ENCODE data around the gene NOD2. TPM values are rescaled to one million over a fixed set of nuclear protein-coding genes. Genes with fewer than 3 reads are reported as not detected.

NOD2 gene
- total RNA-seq, 4 donors from 2014 or later: 33.8 to 66.2 (median 48.6) TPM

GRCh38 chr16:50696575-50697420, 3.4 kb downstream of the NOD2 start:
- 60% methylated on average over 9 of the region's 15 CpGs for WGBS
- Histone ChIP-seq H3K27ac (peak overlapping the region; percentile 78), H3K9me3 (no peaks in the 10 kb centered on the region), H3K36me3 (no peaks in the 10 kb centered on the region), H3K4me3 (no peak overlapping the region), H3K4me1 (peaks cover 66% of the 10 kb centered on the region), H3K27me3 (no peaks in the 10 kb centered on the region)
- TF ChIP-seq POLR2AphosphoS5 (IDR thresholded peaks at IDR 0.05) (peak in 1 of 3 donors; percentile 12), EP300 (IDR thresholded peaks at IDR 0.05) (no peak), CTCF (IDR thresholded peaks at IDR 0.05) (no peak)
- DNase-seq (ENCODE audit: low spot score in 2 of 2): peak; percentile 92 to 94

GRCh38 chr16:50697421-50697715, 4.0 kb downstream of the NOD2 start:
- Histone ChIP-seq H3K9me3 (no peaks in the 10 kb centered on the region), H3K4me3 (peak overlapping the region; percentile 46), H3K36me3 (no peaks in the 10 kb centered on the region), H3K27ac (peak overlapping the region; percentile 78), H3K27me3 (no peaks in the 10 kb centered on the region), H3K4me1 (peaks cover 66% of the 10 kb centered on the region)
- WGBS: 91% methylated on average over 5 of the region's 5 CpGs
- DNase-seq (ENCODE audit: low spot score in 2 of 2): peak in 1 of 2 donors; percentile 65
- TF ChIP-seq POLR2AphosphoS5 (IDR thresholded peaks at IDR 0.05) (no peak), EP300 (IDR thresholded peaks at IDR 0.05) (no peak), POLR2A (IDR thresholded peaks at IDR 0.05) (no peak), CTCF (IDR thresholded peaks at IDR 0.05) (no peak)

- WGBS: 36% methylated on average over 19 of the region's 19 CpGs
- no peaks in the 10 kb centered on the region for H3K27me3 ChIP-seq
- no peaks in the 10 kb centered on the region for H3K9me3 ChIP-seq
- DNase-seq (ENCODE audit: low spot score in 2 of 2): peak in 1 of 2 donors; percentile 59
- H3K4me1 ChIP-seq: peaks cover 63% of the 10 kb centered on the region
- H3K4me3 ChIP-seq: peak overlapping the region; percentile 46
- H3K36me3 ChIP-seq: no peaks in the 10 kb centered on the region
- TF ChIP-seq POLR2A (IDR thresholded peaks at IDR 0.05) (no peak), EP300 (IDR thresholded peaks at IDR 0.05) (no peak), POLR2AphosphoS5 (IDR thresholded peaks at IDR 0.05) (no peak), CTCF (IDR thresholded peaks at IDR 0.05) (no peak)
- peak overlapping the region; percentile 78 for H3K27ac ChIP-seq
Observed at GRCh38 chr16:50697881-50698767, 4.7 kb downstream of the NOD2 start.

GRCh38 chr16:50699326-50700159, 6.1 kb downstream of the NOD2 start:
- Histone ChIP-seq H3K27ac (peak overlapping the region; percentile 76), H3K4me1 (peaks cover 51% of the 10 kb centered on the region), H3K4me3 (no peak overlapping the region), H3K9me3 (no peaks in the 10 kb centered on the region), H3K27me3 (no peaks in the 10 kb centered on the region), H3K36me3 (no peaks in the 10 kb centered on the region)
- WGBS: 72% methylated on average over 12 of the region's 19 CpGs
- peak in 1 of 2 donors; percentile 72 for DNase-seq (ENCODE audit: low spot score in 2 of 2)
- TF ChIP-seq EP300 (IDR thresholded peaks at IDR 0.05) (no peak), POLR2A (IDR thresholded peaks at IDR 0.05) (no peak), CTCF (IDR thresholded peaks at IDR 0.05) (no peak), POLR2AphosphoS5 (IDR thresholded peaks at IDR 0.05) (peak in 2 of 3 donors; percentile 53 to 55)

All from suprapubic skin (tissue), 4 donors.